ENCODE measurements around the gene PRR5L. TPM values are rescaled to one million over a fixed set of nuclear protein-coding genes. Genes with fewer than 3 reads are reported as not detected.

PRR5L gene
- total RNA-seq, 1 donor from 2014 or later, result 103 TPM

DNA sequence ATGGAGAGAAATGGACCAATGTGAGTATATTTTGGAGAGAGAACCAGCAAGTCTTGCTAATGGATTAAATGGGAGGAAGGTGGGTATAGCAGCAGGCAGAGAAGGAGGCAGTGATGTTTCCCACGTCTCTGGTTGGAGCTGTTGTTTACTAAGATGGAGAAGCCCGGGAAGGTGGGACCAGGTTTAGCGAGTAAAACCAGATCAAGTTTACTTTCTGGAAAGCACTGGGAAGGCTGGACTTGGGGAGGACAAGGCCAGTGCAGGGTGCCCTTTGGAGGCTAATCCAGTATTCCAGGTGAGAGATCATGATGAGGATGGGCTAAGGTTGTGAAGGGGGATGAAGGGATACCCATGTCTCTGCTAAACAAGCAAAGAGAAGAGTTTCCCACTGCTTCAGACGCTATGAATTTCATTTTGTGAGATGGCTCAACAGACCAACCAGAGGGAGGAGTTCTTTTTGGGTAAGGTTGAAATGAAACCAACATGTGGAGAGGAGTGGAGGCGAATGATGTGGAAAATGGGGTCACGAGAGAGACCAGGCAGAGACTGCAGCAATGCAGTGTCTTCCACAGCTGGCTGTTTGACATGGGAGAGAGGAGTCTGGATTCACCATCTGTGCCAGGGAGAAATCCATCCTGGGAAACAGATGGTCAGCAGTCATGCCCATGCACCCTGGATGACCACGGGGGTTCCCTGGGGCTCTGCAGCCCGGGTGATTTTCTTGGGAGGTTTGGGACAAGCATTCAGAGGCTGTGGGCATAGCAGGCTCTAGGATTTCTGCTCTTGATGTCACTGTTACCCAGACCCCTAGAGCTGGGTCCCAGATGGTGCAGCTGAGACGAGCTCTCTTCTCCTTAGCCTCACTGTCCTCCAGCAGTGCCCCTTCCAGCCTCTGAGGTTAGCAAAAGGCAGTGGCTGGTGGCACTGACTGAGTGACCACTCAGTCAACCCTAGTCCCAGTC is 31.8 kb upstream of the PRR5L start:
- peaks cover 13% of the 10 kb centered on the region for H3K27me3 Mint-ChIP-seq (ENCODE audit: unreplicated experiment)
- H3K4me1 Mint-ChIP-seq (ENCODE audit: unreplicated experiment), result peaks cover 1% of the 10 kb centered on the region

GRCh38 chr11:36264973-36265344 is 31.1 kb upstream of the PRR5L start:
- H3K4me1 Mint-ChIP-seq (ENCODE audit: unreplicated experiment), result peaks cover 1% of the 10 kb centered on the region
- TF ChIP-seq CTCF (IDR thresholded peaks at IDR 0.05), result no peak
- peak; percentile 56 for DNase-seq (ENCODE audit: extremely low spot score, unreplicated experiment)
- H3K36me3 Mint-ChIP-seq (ENCODE audit: unreplicated experiment), result peaks cover 2% of the 10 kb centered on the region
- no peak overlapping the region for H3K27ac Mint-ChIP-seq (ENCODE audit: unreplicated experiment)
- no peaks in the 10 kb centered on the region for H3K9me3 Mint-ChIP-seq (ENCODE audit: unreplicated experiment)
- H3K4me3 Mint-ChIP-seq (ENCODE audit: unreplicated experiment), result no peak overlapping the region
- H3K27me3 Mint-ChIP-seq (ENCODE audit: unreplicated experiment), result peaks cover 13% of the 10 kb centered on the region

More for the DNA sequence above, 31.8 kb upstream of the PRR5L start:
- H3K4me3 Mint-ChIP-seq (ENCODE audit: unreplicated experiment), result no peak overlapping the region
- H3K36me3 Mint-ChIP-seq (ENCODE audit: unreplicated experiment), result no peaks in the 10 kb centered on the region
- no peak for TF ChIP-seq CTCF (IDR thresholded peaks at IDR 0.05)
- H3K9me3 Mint-ChIP-seq (ENCODE audit: unreplicated experiment), result no peaks in the 10 kb centered on the region
- DNase-seq (ENCODE audit: extremely low spot score, unreplicated experiment), result peak; percentile 75
- no peak overlapping the region for H3K27ac Mint-ChIP-seq (ENCODE audit: unreplicated experiment)

DNA sequence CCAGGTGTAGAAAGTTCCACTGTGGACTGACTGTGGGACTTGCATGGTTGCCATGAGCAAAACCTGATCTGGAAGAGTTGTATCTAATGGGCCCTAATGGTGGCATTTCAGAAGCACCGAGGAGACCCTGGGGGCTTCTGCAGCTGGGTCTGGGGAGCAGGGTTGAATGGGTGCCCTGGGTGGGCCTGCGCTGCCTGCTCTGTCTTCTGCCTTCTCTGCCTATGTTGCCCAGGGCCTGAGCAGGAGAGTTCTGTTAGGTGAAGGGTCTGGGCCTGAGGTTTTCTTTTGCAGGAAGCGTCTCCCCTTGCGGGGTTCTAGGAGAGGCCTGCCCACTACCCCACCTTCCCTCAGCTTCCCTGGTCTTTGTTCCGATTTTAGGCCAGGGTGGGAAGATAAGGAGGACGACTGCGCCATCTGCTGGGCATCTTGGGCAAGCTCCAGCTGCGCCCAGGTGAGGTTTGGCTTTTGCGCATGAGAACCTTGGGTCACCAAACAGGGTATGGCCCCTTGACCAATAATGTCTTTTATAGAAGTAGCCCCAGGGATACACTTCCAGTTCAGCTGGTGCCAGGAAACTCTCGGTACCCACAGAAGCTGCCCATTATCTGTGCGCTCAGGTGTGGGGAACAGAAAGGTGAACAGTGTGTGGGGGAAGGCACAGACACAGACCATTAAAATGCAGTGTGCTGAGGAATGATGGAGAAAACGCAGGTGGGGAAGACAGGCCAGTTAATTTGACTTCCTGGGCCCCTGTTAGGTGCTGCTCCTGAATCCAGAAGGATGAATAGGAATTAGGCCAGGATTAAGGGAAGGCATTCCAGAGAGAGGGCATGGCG is 30.1 kb upstream of the PRR5L start:
- Mint-ChIP-seq H3K36me3 (ENCODE audit: unreplicated experiment) (peaks cover 8% of the 10 kb centered on the region), H3K4me1 (ENCODE audit: unreplicated experiment) (peaks cover 1% of the 10 kb centered on the region), H3K4me3 (ENCODE audit: unreplicated experiment) (no peak overlapping the region), H3K9me3 (ENCODE audit: unreplicated experiment) (no peaks in the 10 kb centered on the region), H3K27ac (ENCODE audit: unreplicated experiment) (no peak overlapping the region), H3K27me3 (ENCODE audit: unreplicated experiment) (peaks cover 13% of the 10 kb centered on the region)
- peak; percentile 85 for DNase-seq (ENCODE audit: extremely low spot score, unreplicated experiment)
- peak; percentile 90 for TF ChIP-seq CTCF (IDR thresholded peaks at IDR 0.05)

DNA sequence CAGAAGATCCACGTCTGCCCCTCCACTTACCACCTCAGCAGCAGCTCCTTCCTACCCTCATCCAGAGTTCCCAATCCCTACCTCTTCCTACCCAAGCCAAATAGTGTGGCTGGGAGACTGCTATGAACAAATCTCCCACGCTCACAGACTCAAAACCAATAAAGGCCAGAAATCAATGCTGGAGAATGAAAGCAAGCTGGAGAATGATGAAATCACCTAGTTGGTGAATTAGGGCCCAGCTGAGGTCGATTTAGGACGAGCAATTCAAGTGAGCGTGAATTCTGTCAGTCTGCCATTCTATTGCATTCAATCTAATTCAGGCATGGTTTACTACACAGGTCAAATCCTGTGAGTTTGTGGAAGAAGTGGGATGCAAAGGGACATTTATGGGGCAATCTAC is 29.3 kb upstream of the PRR5L start:
- H3K27me3 Mint-ChIP-seq (ENCODE audit: unreplicated experiment), result peaks cover 13% of the 10 kb centered on the region
- H3K4me3 Mint-ChIP-seq (ENCODE audit: unreplicated experiment), result no peak overlapping the region
- H3K36me3 Mint-ChIP-seq (ENCODE audit: unreplicated experiment), result peaks cover 14% of the 10 kb centered on the region
- peaks cover 1% of the 10 kb centered on the region for H3K4me1 Mint-ChIP-seq (ENCODE audit: unreplicated experiment)
- no peaks in the 10 kb centered on the region for H3K9me3 Mint-ChIP-seq (ENCODE audit: unreplicated experiment)
- H3K27ac Mint-ChIP-seq (ENCODE audit: unreplicated experiment), result no peak overlapping the region
- no peak for TF ChIP-seq CTCF (IDR thresholded peaks at IDR 0.05)
- no peak for DNase-seq (ENCODE audit: extremely low spot score, unreplicated experiment)
